Measurements from ENCODE around the gene DIAPH3.
"Not testable (repeated sequence)": the region's sequence is repeated elsewhere in the genome, so short reads cannot be mapped to it uniquely, and the experiment has no call there.

Gene DIAPH3, protein sequence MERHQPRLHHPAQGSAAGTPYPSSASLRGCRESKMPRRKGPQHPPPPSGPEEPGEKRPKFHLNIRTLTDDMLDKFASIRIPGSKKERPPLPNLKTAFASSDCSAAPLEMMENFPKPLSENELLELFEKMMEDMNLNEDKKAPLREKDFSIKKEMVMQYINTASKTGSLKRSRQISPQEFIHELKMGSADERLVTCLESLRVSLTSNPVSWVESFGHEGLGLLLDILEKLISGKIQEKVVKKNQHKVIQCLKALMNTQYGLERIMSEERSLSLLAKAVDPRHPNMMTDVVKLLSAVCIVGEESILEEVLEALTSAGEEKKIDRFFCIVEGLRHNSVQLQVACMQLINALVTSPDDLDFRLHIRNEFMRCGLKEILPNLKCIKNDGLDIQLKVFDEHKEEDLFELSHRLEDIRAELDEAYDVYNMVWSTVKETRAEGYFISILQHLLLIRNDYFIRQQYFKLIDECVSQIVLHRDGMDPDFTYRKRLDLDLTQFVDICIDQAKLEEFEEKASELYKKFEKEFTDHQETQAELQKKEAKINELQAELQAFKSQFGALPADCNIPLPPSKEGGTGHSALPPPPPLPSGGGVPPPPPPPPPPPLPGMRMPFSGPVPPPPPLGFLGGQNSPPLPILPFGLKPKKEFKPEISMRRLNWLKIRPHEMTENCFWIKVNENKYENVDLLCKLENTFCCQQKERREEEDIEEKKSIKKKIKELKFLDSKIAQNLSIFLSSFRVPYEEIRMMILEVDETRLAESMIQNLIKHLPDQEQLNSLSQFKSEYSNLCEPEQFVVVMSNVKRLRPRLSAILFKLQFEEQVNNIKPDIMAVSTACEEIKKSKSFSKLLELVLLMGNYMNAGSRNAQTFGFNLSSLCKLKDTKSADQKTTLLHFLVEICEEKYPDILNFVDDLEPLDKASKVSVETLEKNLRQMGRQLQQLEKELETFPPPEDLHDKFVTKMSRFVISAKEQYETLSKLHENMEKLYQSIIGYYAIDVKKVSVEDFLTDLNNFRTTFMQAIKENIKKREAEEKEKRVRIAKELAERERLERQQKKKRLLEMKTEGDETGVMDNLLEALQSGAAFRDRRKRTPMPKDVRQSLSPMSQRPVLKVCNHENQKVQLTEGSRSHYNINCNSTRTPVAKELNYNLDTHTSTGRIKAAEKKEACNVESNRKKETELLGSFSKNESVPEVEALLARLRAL

DNA sequence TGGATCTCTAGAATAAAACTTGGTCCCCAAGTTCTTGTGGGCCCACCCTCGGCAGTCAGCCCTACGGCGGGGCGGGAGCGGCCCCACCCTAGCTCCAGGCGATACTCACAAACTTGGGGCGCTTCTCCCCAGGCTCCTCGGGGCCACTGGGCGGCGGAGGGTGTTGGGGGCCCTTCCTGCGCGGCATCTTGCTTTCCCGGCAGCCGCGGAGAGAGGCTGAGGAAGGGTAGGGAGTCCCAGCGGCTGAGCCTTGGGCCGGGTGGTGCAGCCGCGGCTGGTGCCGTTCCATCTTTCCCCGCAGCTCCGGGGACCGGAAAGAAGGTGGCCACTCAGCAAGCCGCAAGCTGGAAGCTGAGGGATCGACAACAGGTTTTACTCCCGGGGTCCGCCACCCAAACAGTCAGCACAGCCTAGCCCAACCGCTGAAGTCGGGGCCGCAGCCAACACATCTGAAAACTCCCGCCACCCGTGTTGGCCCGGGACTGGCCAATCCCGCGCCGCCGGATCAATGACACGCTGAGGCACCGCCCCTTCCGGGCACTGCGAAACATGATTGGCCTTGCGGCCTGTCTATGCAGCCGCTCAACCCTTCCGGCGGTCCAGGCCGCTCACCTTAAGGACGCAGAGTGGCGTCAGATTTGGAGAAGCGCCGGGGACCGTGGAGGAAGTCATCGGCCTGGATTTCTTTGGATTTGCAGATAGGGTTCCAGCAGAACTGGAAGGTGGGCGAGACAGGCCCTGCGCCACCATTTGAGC lies at the start of gene DIAPH3:
TSS of gene DIAPH3 (minus strand) at position 451 of the 756 bp plus-strand sequence. CDS start at position 289, 162 bp downstream.
- peak; percentile 94 for DNase-seq

DNA sequence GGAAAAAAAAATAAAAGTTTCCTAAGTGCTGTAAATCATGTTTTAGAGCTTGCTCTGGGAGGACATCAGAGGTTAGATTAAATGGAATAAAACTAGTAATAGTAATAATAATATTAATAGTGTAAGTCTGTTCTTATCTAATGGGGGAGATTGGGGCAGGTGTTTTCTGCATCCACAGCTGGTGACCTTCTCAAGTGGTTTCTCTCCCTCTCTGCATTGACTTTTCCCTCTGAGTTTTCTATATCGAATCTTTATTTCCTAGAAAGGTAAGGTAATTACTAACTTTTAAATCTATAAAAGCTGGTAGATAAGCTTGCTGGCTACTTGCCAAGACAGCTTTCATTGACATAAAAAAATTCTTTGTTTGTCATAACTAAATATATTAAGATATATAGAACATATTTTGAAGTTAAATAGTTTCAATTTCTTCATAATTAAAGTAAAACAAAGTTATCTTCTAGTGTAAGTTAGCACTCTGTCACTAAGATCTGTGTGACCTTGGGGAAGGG lies 49.6 kb upstream of the DIAPH3 start:
- DNase-seq: no peak

DNA sequence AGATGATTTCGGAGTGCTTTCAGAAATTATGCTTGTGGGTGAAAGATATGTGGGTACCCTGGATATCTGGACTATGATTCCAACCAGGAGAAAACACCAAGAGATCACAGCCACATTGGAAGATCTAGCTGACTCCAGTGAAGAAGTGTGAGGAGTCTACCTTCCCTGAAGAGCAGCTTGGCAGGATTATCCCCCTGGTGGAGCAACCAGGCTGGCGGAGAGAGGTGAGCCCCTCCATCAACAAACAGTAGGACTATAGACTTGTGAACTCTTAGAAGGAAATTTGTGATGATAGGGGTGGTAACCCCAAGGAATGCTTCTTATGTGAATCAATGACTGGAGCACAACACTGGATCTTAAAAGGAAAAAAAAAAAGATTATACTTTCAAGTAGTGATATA lies 47.8 kb upstream of the DIAPH3 start:
- no peak for DNase-seq

DNA sequence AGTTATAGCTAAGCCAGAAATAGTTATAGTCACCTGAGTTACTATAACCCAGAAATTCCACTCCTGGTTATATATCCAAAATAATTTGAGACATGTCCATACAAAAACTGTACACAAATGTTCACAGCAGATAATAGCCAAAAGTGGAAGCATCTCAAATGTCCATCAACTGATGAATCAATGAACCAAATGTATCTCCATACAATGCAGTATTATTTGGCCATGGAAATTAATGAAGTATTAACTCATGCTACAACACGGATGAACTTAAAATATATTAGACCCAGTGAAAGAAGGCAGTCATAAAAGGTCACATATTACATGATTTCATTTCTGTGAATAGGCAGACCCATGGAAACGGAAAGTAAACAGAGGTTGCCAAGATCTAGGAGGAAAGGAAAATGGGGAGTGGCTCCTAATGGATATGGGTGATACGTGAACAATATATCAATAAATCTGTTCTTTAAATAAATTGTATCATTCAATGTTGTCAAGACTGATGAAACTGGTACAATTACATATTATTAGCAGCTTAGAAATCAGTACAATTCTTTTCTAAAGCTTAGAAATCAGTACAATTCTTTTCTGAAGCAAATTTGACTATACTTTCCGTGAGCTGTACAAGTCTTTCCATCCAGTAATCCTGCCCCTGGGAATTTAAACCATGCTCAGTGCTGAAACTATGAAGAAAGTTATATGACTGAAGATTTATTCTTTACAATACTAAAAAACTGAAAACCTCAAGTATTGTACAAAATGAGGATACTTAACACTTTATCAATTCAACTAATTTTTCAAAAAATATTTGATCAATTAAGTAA lies 47.0 kb upstream of the DIAPH3 start:
- DNase-seq: no peak

DNA sequence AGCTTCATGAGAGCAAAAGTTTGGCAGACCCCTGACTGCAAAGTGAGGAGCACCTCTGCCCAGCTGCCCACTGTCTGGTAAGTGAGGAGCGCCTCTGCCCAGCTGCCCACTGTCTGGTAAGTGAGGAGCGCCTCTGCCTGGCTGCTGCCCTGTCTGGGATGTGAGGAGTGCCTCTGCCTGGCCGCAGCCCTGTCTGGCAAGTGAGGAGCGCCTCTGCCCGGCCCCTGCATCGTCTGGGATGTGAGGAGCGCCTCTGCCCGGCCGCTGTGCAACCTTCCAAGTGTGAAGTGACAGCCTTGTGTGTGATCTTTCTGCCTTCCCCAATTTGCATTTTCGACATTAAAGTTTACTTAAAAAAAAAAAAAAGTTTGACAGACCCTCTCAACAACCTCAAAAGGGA lies 41.8 kb upstream of the DIAPH3 start:
- DNase-seq: not testable (repeated sequence)

DNA sequence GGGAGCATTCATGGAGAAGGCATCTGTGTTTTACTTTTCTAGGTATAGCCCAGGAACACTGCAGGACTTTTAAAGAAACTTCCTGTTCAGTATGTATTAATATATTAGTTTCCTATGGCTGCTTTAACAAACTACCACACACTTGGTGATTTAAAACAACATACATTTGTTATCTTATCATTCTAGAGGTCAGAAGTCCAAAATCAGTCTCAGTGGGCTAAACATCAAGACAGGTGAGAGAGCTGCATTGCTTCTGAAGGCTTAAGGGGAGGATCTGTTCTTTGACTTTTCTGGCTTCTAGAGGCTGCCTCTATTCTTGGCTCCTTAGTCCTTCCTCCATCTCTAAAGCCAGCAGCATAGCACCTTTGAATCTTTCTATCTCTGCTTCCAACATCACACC lies 37.6 kb upstream of the DIAPH3 start:
- DNase-seq: no peak

DNA sequence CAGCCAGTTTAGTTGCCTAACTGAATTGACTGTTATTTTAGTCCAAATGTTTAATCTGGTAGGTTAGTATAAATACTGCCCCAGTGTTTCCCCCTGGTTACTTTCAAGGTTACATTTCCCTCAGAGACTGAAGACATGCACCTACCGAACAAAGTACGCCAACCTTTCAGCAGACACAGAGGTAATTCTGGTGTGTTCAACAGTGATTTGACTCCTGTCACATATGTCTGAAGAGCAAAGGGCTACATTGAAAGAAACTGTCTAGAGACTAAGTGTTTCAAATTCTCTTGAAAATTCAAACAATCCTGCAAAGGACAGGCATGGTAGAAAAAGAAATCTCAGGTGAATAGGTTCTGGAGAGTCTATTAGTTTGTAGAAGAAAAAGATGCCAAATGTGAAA lies 32.2 kb upstream of the DIAPH3 start:
- not testable (repeated sequence) for DNase-seq

DNA sequence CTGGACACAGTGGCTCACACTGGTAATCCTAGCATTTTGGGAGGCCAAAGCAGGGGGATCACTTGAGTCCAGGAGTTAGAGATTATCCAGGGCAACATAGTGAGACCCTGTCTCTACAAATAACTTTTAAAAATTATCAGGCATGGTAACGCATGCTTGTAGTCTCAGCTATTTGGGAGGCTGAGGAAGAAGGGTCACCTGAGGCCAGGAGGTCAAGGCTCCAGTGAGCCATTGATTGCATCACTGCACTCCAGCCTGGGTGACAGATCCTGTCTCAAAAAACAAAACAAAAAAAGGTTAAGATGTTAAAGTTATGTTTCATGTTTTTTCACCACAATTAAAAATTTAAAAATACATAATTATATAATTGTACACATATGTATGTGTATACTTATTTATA lies 19.2 kb upstream of the DIAPH3 start:
- no peak for DNase-seq

DNA sequence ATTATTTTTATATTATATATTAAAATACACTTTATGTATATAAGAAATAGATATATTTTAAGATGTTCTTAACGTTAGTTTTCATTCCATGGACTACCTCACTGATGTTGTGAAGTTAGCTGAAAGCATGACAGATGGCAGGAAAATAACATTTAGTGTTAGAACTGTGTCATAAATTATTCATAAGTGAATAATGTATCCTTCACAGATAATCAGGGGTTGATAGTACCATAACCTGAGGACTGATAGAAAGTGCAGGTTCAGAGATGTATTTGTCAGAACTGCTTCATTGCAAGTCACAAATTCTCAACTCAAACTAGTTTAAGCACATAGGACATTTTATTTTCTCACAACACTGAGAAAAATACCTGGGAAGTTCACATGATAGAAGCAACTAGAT lies 14.6 kb upstream of the DIAPH3 start:
- DNase-seq: no peak

DNA sequence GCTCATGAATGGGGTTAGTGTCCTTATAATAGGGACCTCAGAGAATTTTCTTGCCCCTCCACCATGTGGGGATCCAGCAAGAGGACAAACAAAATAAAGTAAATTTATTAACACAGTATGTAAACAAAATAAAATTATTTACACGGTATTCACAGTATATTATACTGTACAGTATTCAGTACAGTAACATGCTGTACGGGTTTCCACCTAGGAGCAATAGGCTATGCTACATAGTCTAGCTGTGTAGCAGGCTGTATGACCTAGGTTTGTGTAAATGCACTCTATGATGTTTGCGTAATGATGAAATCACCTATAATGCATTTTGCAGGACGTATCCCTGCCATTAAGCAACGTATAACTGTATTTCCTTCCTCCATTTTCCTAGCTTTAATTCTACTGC lies 11.8 kb upstream of the DIAPH3 start:
- peak; percentile 20 for DNase-seq

DNA sequence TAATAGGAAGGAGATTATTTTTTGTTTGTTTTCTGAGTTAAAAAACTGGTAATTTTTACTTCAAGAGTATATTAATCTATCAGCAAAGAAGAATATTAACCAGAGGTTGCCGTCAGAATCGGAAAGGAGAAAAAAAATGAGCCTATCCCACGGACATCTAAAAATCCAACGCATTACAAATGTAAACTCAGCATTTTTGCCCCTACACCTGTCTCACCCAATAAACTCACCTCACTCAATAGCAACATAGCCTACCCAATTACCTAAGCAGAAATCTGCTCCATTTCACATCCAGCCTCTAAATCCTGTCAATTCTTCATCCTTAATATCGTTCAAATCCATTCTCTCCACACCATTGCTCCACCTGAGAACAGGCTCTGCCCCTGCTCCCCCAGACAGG lies 10.4 kb upstream of the DIAPH3 start:
- DNase-seq: no peak

DNA sequence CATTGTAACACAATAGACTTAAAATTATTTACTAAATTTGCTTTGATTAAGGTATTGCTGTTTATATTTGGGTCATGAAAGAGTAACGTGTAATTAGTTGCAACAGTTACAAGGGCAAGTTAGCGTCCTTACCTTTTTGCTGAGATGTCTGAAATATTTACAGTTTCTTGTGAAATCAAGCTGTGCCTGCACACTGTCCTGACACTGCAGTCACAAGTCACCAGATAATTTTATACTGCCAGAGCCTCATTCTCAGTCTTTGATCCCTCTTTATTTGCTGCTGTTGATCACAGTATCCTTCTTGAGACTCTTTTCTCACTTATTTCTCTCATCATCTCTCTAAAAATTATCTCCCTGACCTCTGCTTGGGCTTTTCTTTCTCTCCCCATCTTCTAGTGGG lies 8.4 kb upstream of the DIAPH3 start:
- no peak for DNase-seq

DNA sequence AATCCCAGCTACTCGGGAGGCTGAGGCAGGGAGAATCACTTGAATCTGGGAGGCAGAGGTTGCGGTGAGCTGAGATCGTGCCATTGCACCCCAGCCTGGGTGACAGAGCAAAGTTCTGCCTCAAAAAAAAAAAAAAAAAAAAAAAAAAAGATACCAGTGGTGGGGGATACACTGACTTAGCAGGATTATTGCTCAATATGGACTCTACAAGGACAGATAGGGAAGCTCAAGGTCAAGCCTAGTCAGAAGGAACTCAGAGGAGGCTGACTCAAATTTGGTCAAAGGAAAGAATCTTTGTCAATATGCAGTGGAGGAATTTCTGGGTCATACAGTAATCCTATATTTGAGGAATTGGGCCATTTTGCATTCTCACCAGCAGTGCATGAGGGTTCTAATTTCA lies 6.7 kb upstream of the DIAPH3 start:
- DNase-seq: no peak

DNA sequence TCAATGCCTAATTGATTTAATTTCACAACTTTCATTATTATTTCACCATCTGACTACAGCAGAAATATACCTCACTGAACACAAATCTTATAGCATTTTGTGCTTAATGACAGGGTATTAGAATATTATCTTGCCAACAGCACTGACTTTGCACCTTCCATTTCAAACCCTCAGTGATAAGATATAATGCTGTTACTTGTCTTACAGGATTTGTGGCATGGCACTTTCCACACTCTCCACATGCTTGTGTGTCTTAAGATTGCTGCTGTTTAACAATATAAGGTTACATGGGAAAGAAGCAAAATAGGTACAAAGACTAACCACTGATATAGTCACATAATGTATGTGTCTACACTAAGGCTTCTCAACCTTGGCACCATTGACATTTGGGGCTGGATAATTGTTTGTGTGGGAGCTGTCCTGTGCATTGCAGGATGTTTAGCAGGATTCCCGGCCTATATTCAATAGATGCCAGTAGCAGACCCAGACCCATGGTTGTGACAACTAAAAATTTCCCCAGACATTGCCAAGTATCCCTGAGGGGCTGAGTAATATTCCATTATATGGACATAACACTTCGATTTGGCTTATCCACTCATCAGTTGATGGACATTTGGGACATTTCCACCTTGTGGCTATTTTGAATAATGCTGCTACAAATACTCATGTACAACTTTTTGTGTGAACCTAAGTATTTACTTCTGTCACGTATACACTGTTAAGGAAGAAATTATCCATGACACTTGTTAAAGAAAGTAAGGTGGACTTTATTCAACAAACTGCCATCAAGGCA lies 5.7 kb upstream of the DIAPH3 start:
- DNase-seq: no peak

DNA sequence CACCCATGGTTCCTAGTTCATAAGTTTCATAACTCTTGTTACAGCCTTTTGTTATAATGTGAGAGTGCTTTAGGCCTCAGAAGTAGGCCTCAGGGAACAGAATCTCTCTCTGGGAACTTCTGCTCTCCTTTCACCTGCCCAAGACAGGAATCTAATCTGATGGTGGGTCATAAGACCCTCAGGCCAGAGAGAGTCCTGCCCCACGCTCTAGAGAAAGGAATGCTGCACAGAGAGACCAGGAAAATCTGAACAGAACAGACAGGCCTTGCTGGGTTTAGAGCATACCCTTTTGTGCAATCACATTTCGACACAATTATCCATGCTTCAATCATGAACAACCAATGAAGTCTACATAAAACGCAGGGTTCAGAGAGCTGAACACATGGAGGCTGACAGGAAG lies 3.4 kb upstream of the DIAPH3 start:
- DNase-seq: no peak

DNA sequence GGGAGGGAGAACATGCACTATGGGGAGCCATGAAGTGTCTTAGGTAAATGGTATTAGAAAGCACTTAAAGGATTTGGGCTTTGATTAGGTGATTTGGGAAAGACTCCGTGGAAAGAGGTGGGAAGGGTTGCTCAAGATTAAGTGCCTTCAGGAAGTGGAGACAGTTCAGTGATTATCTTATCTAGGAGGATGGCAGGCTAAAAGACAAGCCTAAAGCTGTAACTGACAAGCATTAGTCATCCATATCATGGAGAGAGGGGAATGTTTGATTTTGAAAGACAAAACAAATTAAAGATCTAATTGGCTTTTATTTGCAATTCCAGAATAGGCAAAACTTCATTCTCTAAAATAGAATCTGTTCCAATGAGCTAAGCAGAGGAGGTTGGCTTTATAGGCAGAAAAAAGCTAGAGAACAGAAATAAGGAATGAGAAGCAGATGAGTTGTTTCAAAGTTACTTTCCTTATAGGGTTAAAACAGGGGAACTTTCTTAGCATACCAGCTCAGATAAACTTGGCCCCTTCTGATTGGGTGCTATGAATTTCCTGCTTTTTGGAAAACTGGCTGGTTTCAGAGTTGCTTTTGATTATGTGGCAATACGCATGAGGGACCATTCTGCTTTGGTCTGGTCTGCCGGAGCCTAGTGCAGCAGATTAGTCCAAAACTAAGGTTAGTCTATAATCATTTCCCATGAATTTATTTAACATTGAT lies 1.8 kb upstream of the DIAPH3 start:
- DNase-seq: no peak

DNA sequence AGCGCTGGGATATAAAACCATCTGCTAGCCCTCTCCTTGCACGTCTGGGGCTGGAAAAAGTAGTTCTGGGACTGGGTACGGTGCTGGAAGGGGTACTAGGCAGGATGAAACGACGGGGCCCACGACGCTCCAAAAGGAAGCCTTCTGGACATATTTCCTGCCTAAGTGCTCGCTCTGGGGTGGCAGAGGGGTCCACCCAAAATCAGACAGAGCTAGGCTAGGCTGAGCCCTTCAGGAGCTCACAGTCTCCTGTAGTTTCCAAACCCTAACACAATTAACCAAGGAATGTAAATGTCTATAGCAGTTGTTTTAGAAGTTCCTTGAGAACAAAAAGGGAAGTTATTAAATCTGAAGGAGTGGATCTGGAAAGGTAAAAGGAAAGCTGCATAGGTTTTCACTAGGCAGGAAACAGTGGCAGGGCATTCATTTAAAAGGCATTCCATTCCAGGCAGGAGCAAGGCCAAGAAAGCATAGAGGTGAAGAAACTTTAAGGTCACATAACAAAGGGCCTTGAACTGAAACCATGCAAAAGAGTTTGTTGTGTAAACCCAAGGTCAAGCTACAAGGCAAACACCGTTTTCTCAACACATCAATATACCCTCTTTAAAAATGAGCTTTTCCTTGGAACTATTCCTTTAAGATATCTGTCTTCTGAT lies 634 bp upstream of the DIAPH3 start:
- DNase-seq: no peak

DNA sequence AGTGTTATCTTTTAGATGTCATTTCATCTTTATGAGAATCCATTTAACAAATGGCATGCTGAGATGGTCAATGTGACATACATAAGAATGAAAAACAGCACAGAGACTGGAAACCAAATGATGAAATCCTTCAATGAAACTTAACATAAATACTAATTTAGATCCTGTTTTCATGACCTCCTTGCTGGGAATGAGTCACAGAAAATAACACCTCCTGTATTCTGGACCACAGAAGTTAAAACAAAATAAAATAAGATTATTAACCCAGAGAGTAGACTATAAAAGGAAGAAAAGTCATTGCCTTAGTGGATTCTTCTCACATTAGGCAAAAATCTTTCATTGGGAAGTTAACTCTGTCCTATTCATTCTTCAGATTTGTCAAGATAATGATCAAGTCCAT lies 1.6 kb downstream of the DIAPH3 start:
- no peak for DNase-seq

DNA sequence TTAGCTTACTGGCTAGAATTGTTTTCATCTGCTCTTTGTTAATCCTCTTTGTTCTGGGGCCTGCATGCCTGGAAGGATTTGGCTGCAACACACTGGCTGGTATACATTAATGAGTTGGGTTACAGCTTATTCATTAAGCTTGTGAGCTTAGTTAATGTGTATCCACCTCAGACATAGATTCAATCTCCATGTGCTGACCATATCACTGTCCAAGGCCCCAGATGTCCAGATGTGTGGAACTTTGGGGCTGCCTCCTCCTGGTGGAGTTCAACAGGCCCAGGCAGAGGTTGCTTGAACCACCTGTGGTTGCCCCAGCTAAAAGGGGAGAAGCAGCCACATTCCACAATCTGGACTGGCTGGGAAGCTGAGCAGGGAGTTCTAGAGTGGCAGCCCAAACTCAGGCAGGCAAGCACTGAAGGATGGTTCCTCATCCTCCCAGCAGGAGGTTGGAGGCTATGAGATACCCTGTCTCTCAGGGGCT lies 5.4 kb downstream of the DIAPH3 start:
- DNase-seq: no peak
